ENCODE data around the gene FGGY.

FGGY gene

DNA sequence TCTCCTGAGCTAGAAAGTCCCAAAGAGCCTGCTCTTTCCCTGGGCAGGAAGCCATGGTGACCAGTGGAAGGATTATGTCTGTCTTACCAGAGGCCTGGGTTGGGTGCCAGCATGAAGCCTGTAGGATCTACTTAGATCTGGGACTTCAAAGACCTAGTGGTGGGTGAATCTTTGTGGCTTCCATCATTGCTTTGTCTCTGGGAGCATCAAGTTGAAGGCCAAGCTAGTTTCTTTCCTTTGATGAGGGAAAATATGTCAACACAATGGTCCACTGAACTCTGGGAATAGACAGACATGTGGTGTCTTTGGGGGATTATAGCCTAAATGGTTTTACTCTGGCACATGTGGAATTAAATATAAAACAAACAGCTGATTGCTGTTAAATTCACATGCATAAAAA is 417.3 kb downstream of the FGGY start:
- Histone ChIP-seq H3K9me3 (no peaks in the 10 kb centered on the region), H3K36me3 (no peaks in the 10 kb centered on the region), H3K27me3 (no peaks in the 10 kb centered on the region), H3K4me3 (ENCODE audit: low read depth, low read length) (no peak overlapping the region), H3K4me1 (no peaks in the 10 kb centered on the region)
- DNase-seq: no peak
- TF ChIP-seq, protein P1, sequence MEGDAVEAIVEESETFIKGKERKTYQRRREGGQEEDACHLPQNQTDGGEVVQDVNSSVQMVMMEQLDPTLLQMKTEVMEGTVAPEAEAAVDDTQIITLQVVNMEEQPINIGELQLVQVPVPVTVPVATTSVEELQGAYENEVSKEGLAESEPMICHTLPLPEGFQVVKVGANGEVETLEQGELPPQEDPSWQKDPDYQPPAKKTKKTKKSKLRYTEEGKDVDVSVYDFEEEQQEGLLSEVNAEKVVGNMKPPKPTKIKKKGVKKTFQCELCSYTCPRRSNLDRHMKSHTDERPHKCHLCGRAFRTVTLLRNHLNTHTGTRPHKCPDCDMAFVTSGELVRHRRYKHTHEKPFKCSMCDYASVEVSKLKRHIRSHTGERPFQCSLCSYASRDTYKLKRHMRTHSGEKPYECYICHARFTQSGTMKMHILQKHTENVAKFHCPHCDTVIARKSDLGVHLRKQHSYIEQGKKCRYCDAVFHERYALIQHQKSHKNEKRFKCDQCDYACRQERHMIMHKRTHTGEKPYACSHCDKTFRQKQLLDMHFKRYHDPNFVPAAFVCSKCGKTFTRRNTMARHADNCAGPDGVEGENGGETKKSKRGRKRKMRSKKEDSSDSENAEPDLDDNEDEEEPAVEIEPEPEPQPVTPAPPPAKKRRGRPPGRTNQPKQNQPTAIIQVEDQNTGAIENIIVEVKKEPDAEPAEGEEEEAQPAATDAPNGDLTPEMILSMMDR (IDR thresholded peaks at IDR 0.05; ENCODE audit: low read depth, low read length): no peak

DNA sequence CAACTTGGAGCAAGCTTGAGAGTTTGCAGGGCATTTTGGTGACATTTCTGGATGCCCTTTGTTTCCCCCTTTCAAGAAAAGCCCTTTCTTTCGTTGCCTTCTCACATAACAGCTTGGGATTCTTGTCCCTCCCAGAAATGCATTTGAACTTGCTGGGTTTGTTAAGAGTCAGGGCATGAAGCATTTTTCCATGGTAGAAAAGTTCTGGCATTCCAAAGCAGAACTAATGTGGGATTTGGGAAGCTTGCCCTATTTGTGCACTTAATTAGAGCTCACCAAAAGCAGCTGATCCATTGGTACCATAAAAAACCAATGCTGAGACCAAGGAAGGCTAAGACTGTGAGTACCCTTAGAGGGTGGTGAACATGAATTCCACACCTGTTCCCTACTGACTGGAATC is 418.1 kb downstream of the FGGY start:
- TF ChIP-seq, protein P1 (IDR thresholded peaks at IDR 0.05; ENCODE audit: low read depth, low read length): no peak
- H3K27me3 ChIP-seq: no peaks in the 10 kb centered on the region
- no peak for DNase-seq
- H3K9me3 ChIP-seq: no peaks in the 10 kb centered on the region
- no peaks in the 10 kb centered on the region for H3K36me3 ChIP-seq
- no peaks in the 10 kb centered on the region for H3K4me1 ChIP-seq
- H3K4me3 ChIP-seq (ENCODE audit: low read depth, low read length): no peak overlapping the region

DNA sequence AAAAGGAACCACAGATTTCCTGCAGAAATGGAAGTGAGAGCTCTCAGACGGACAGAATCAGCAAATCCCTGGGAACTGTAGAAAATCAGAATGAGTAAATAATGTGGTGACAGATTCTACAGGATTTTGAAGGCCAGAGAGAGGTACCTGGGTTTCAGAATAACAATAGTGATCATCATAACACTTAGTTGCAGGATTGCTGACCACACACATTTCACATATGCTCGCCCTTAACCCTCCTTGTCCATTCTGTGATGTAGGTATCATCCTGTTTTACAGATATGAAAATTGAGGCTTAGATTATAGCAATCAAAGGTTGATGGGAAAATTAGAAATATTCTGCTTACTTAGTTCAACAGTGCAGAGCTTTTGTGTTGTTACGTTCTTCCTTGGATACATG is 419.9 kb downstream of the FGGY start:
- Histone ChIP-seq H3K27me3 (no peaks in the 10 kb centered on the region), H3K4me3 (ENCODE audit: low read depth, low read length) (no peak overlapping the region), H3K9me3 (no peaks in the 10 kb centered on the region), H3K36me3 (no peaks in the 10 kb centered on the region), H3K4me1 (no peaks in the 10 kb centered on the region)
- TF ChIP-seq, protein P1 (IDR thresholded peaks at IDR 0.05; ENCODE audit: low read depth, low read length): no peak
- DNase-seq: no peak

DNA sequence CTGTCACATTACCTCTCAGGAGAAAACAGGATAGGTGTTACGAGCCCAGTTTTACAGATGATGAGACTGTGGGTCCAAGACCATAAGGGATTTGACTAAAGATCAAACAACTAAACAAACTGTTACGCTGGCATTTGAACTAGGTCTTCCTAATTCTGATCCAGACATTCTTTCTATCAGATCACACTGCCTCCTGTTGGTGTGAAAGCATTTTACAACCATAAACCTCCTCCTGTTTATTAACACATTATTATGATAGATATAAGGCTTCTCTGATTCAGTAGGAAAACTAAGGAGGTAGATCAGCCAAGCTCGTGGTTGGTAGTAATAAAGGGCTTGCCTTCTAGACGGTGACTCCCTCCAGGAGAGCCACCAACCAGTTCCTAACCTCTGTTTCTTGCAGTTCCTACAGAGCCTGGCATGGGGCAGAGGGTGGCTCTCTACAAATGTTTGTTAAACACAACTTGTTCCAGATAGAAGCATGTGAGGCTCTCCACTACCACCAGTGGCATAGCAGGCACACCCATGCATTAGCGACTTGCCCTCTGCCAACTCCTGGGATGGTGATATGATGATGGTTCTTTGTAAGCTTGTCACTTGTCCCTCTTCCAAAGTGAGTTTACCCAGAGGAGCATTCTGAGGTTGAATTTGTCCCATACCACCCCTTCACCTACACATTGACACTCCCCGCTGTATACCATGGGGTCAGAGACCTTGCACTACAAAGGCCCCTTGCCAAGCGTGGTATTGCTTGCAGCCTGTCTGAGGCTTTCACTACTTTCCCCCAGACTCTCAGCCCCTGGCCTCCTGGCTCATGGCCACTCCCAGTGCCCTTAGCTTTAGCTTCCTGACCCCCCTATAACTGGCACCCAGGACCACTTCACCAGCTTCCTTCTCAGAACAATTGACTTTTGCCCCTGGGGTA is 421.4 kb downstream of the FGGY start:
- TF ChIP-seq, protein P1 (IDR thresholded peaks at IDR 0.05; ENCODE audit: low read depth, low read length): peak; percentile 48
- Histone ChIP-seq H3K4me1 (no peaks in the 10 kb centered on the region), H3K27me3 (no peaks in the 10 kb centered on the region), H3K4me3 (ENCODE audit: low read depth, low read length) (no peak overlapping the region), H3K36me3 (no peaks in the 10 kb centered on the region), H3K9me3 (no peaks in the 10 kb centered on the region)
- no peak for DNase-seq

DNA sequence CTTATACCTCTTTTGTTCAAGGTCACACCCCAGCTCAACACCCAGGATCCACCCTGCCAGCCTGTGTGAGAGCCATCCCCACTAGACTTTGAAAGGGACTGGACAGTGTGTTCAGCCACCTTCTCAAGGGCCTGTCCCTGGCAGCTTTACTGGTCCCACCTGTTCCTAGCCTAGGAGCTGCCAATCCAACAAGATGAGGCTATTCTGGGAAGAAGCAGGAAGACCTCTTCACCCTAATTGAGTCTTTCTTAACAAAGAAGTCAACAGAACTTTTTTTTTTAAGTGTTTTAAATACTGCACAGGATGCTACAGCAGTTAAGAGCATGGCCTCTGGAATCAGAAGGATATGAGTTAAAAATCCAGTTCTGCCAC is 422.1 kb downstream of the FGGY start:
- Histone ChIP-seq H3K4me1 (no peaks in the 10 kb centered on the region), H3K27me3 (no peaks in the 10 kb centered on the region), H3K9me3 (no peaks in the 10 kb centered on the region), H3K36me3 (no peaks in the 10 kb centered on the region), H3K4me3 (ENCODE audit: low read depth, low read length) (no peak overlapping the region)
- TF ChIP-seq, protein P1 (IDR thresholded peaks at IDR 0.05; ENCODE audit: low read depth, low read length): no peak
- no peak for DNase-seq
